Cerebellar nuclear complex (tissue), 1 donor: ENCODE data around the gene RNU2-63P.
"Not testable (repeated sequence)": the region's sequence is repeated elsewhere in the genome, so short reads cannot be mapped to it uniquely, and the experiment has no call there.

Experiments
- DNase-seq, 2 experiments: peaks; one replicate each; lab custom pipeline; 2025; lab: John Stamatoyannopoulos, UW

Gene RNU2-63P

GRCh38 chr2:88016086-88016959, at the start of gene RNU2-63P:
Gene RNU2-63P, minus strand, starts transcription at chr2:88016547.
- DNase-seq: peak in 1 of 2 experiments; percentile 45

- no peak for DNase-seq
Measured at GRCh38 chr2:88061295-88061694, 44.9 kb upstream of the RNU2-63P start.

- DNase-seq: no peak
Measured at GRCh38 chr2:88060907-88061275, 44.5 kb upstream of the RNU2-63P start.

GRCh38 chr2:88059979-88060906, 43.9 kb upstream of the RNU2-63P start:
- peak in 1 of 2 experiments; percentile 5 for DNase-seq

GRCh38 chr2:88058191-88058590, 41.8 kb upstream of the RNU2-63P start:
- no peak for DNase-seq

- no peak for DNase-seq
Measured at GRCh38 chr2:88057437-88057844, 41.1 kb upstream of the RNU2-63P start.

- peak in 1 of 2 experiments; percentile 59 for DNase-seq
Measured at GRCh38 chr2:88055371-88056128, 39.2 kb upstream of the RNU2-63P start, which contains the start of gene KRCC1. Gene KRCC1, minus strand, starts transcription at chr2:88055783. Its CDS starts 27,220 bp downstream, at chr2:88028563.

GRCh38 chr2:88054782-88055370, 38.5 kb upstream of the RNU2-63P start:
- DNase-seq: no peak

GRCh38 chr2:88053934-88054781, 37.8 kb upstream of the RNU2-63P start:
- no peak for DNase-seq

GRCh38 chr2:88053296-88053695, 36.9 kb upstream of the RNU2-63P start:
- DNase-seq: no peak

GRCh38 chr2:88051792-88052191, 35.4 kb upstream of the RNU2-63P start:
- DNase-seq: no peak

- no peak for DNase-seq
Measured at GRCh38 chr2:88049622-88050021, 33.3 kb upstream of the RNU2-63P start.

GRCh38 chr2:88048541-88048940, 32.2 kb upstream of the RNU2-63P start:
- no peak for DNase-seq

GRCh38 chr2:88045561-88045960, 29.2 kb upstream of the RNU2-63P start:
- not testable (repeated sequence) for DNase-seq

GRCh38 chr2:88042476-88042875, 26.1 kb upstream of the RNU2-63P start:
- DNase-seq: no peak

- DNase-seq: no peak
Measured at GRCh38 chr2:88038263-88039105, 22.1 kb upstream of the RNU2-63P start.

- no peak for DNase-seq
Measured at GRCh38 chr2:88036606-88037005, 20.3 kb upstream of the RNU2-63P start.

GRCh38 chr2:88036182-88036581, 19.8 kb upstream of the RNU2-63P start:
- DNase-seq: no peak

GRCh38 chr2:88032070-88032702, 15.8 kb upstream of the RNU2-63P start:
- no peak for DNase-seq
